Astrocyte (in vitro differentiated cells and primary cell): Measurements from ENCODE around the gene YIPF7. TPM values are rescaled to one million over a fixed set of nuclear protein-coding genes. Genes with fewer than 3 reads are reported as not detected.

Source experiments
- DNase-seq: peaks from one replicate; pipeline ENCODE4 v3.0.0-alpha.2; 2010; ENCODE audit warnings: low read depth
- FAIRE-seq: peaks from 2 replicates; lab custom pipeline; 2011; peaks lifted over from hg19 to GRCh38; lab: Jason Lieb, UNC
- H2AFZ ChIP-seq: 2 replicates; pipeline ENCODE4 v1.6.0; 2012; ENCODE audit warnings: low read depth, low read length, inconsistent platforms
- H3K27ac ChIP-seq: 2 replicates; pipeline ENCODE4 v1.5.1; 2011; ENCODE audit warnings: low read depth, low read length, inconsistent platforms
- H3K27me3 ChIP-seq: 2 replicates; pipeline ENCODE4 v1.6.0; 2011; ENCODE audit warnings: low read length, inconsistent platforms; ENCODE audit not compliant: insufficient read depth
- H3K36me3 ChIP-seq: 2 replicates; pipeline ENCODE4 v1.5.1; 2011; ENCODE audit warnings: low read length, inconsistent platforms; ENCODE audit not compliant: insufficient read depth
- H3K4me1 ChIP-seq: 2 replicates; pipeline ENCODE4 v1.5.1; 2011; ENCODE audit warnings: low read length, inconsistent platforms; ENCODE audit not compliant: insufficient read depth
- H3K4me2 ChIP-seq: 2 replicates; pipeline ENCODE4 v1.6.0; 2012; ENCODE audit warnings: low read length, inconsistent platforms
- H3K4me3 ChIP-seq: 2 replicates; pipeline ENCODE4 v1.5.1; 2011; ENCODE audit warnings: low read depth, mild to moderate bottlenecking, low read length, inconsistent platforms; ENCODE audit not compliant: insufficient read depth
- H3K79me2 ChIP-seq: 2 replicates; pipeline ENCODE4 v1.6.0; 2012; ENCODE audit warnings: mild to moderate bottlenecking, low read length, inconsistent platforms; ENCODE audit not compliant: insufficient read depth
- H3K9ac ChIP-seq: 2 replicates; pipeline ENCODE4 v1.6.0; 2012; ENCODE audit warnings: mild to moderate bottlenecking, low read length, inconsistent platforms
- H3K9me3 ChIP-seq: 2 replicates; pipeline ENCODE4 v1.5.1; 2012; ENCODE audit warnings: low read depth, mild to moderate bottlenecking, low read length, inconsistent platforms; ENCODE audit not compliant: insufficient read depth
- H4K20me1 ChIP-seq: 2 replicates; pipeline ENCODE4 v1.6.0; 2012; ENCODE audit warnings: low read length, inconsistent platforms; ENCODE audit not compliant: insufficient read depth
- H3K27ac Mint-ChIP-seq: one replicate; pipeline ENCODE4 v1.8.0; 2021; ENCODE audit warnings: mild to moderate bottlenecking, mixed read lengths; ENCODE audit not compliant: unreplicated experiment
- H3K27me3 Mint-ChIP-seq: one replicate; pipeline ENCODE4 v1.8.0; 2021; ENCODE audit warnings: low read depth, mixed read lengths; ENCODE audit not compliant: unreplicated experiment
- H3K36me3 Mint-ChIP-seq: one replicate; pipeline ENCODE4 v1.8.0; 2021; ENCODE audit warnings: low read depth, mixed read lengths; ENCODE audit not compliant: unreplicated experiment
- H3K4me1 Mint-ChIP-seq: one replicate; pipeline ENCODE4 v1.8.0; 2021; ENCODE audit warnings: low read depth, mixed read lengths; ENCODE audit not compliant: unreplicated experiment
- H3K4me3 Mint-ChIP-seq: one replicate; pipeline ENCODE4 v1.8.0; 2021; ENCODE audit warnings: mild to moderate bottlenecking, moderate library complexity, mixed read lengths; ENCODE audit not compliant: unreplicated experiment
- H3K9me3 Mint-ChIP-seq: one replicate; pipeline ENCODE4 v1.8.0; 2021; ENCODE audit warnings: mild to moderate bottlenecking, mixed read lengths; ENCODE audit not compliant: unreplicated experiment
- CTCF ChIP-seq: IDR thresholded peaks from 2 replicates; pipeline ENCODE4 v1.5.1; 2011; ENCODE audit warnings: low read depth, mild to moderate bottlenecking, inconsistent platforms, low read length, moderate library complexity; ENCODE audit not compliant: insufficient read depth
- EZH2 ChIP-seq: IDR thresholded peaks from 2 replicates; pipeline ENCODE4 v1.6.1; 2012; ENCODE audit warnings: mild to moderate bottlenecking, low read length, inconsistent platforms; ENCODE audit not compliant: insufficient read depth
- total RNA-seq: library from RNA; stranded (reverse); gene quantifications from 2 replicates; pipeline ENCODE4 v1.2.1, GENCODE V29; 2021

The YIPF7 gene
- total RNA-seq, 1 donor from 2014 or later: 0.30 TPM

- H3K27me3 ChIP-seq: no peaks in the 10 kb centered on the region
- Mint-ChIP-seq H3K4me3 (no peak overlapping the region), H3K27me3 (no peaks in the 10 kb centered on the region), H3K36me3 (no peaks in the 10 kb centered on the region), H3K4me1 (no peaks in the 10 kb centered on the region), H3K27ac (no peak overlapping the region), H3K9me3 (no peaks in the 10 kb centered on the region)
- peaks cover 2% of the 10 kb centered on the region for H3K9me3 ChIP-seq
- H3K27ac ChIP-seq: no peak overlapping the region
- H3K9ac ChIP-seq: no peak overlapping the region
- no peaks in the 10 kb centered on the region for H3K4me1 ChIP-seq
- H3K4me2 ChIP-seq: no peak overlapping the region
- H2AFZ ChIP-seq: no peak overlapping the region
- FAIRE-seq: no peak
- no peak for TF ChIP-seq CTCF
- no peak for TF ChIP-seq EZH2
- no peak for DNase-seq
- H3K4me3 ChIP-seq: no peak overlapping the region
- no peaks in the 10 kb centered on the region for H3K36me3 ChIP-seq
- no peaks in the 10 kb centered on the region for H3K79me2 ChIP-seq
- H4K20me1 ChIP-seq: no peaks in the 10 kb centered on the region
Measured at GRCh38 chr4:44580231-44580630, 71.2 kb downstream of the YIPF7 start.

GRCh38 chr4:44578954-44579353 is 72.5 kb downstream of the YIPF7 start:
- H3K9ac ChIP-seq: no peak overlapping the region
- H4K20me1 ChIP-seq: no peaks in the 10 kb centered on the region
- DNase-seq: no peak
- H3K9me3 ChIP-seq: peaks cover 2% of the 10 kb centered on the region
- no peaks in the 10 kb centered on the region for H3K79me2 ChIP-seq
- H3K27ac ChIP-seq: no peak overlapping the region
- Mint-ChIP-seq H3K27ac (no peak overlapping the region), H3K9me3 (no peaks in the 10 kb centered on the region), H3K4me1 (no peaks in the 10 kb centered on the region), H3K4me3 (no peak overlapping the region), H3K36me3 (no peaks in the 10 kb centered on the region), H3K27me3 (no peaks in the 10 kb centered on the region)
- H3K4me2 ChIP-seq: no peak overlapping the region
- no peak for FAIRE-seq
- H3K36me3 ChIP-seq: no peaks in the 10 kb centered on the region
- no peak overlapping the region for H2AFZ ChIP-seq
- no peak for TF ChIP-seq CTCF
- no peak for TF ChIP-seq EZH2
- H3K4me3 ChIP-seq: no peak overlapping the region
- H3K4me1 ChIP-seq: no peaks in the 10 kb centered on the region
- no peaks in the 10 kb centered on the region for H3K27me3 ChIP-seq

Other genes with a start within 250 kb of the YIPF7 start
- gene KCTD8, start 202.8 kb downstream of the YIPF7 start, total RNA-seq: 0.58 and 0.68 TPM in 2 replicates
- gene GUF1, start 26.8 kb upstream of the YIPF7 start, total RNA-seq: 24.7 and 25.3 TPM in 2 replicates
- 12.2 and 12.8 TPM in 2 replicates for gene GNPDA2, start 74.9 kb upstream of the YIPF7 start, total RNA-seq